Adrenal gland (tissue), 12 donors: ENCODE data around the gene YAF2. TPM values are rescaled to one million over a fixed set of nuclear protein-coding genes. Genes with fewer than 3 reads are reported as not detected.

Source experiments
- DNase-seq, 7 donors: peaks; one replicate each; pipeline ENCODE4 v3.0.0-alpha.2; 2019 to 2020
- H3K27ac ChIP-seq, 5 donors: fragments of 200-600 bp; sonication (generic) in 4 of 5; 1 replicate in 3 of 5; 2 replicates in 2 of 5; pipeline versions ENCODE4 v1.5.1 to v1.8.0; 2016 to 2020; ENCODE audit warnings: mild to moderate bottlenecking in 1 of 5
- H3K27me3 ChIP-seq: fragments of 200-600 bp; 2 replicates; pipeline ENCODE4 v1.8.0; 2021
- H3K36me3 ChIP-seq, 2 donors: fragments of 200-600 bp; replicated peaks in 1 of 2; 1 replicate in 1 of 2; 2 replicates in 1 of 2; pipeline versions ENCODE4 v1.5.1 to v1.8.0; 2018 to 2022
- H3K4me1 ChIP-seq, 2 donors: fragments of 200-600 bp; replicated peaks in 1 of 2; 1 replicate in 1 of 2; 2 replicates in 1 of 2; pipeline versions ENCODE4 v1.5.1 to v1.8.0; 2018 to 2021
- H3K4me3 ChIP-seq, 4 donors: fragments of 200-600 bp; sonication (generic) in 3 of 4; one replicate each; pipeline ENCODE4 v1.5.1; 2016 to 2018
- H3K9me3 ChIP-seq, 3 donors: fragments of 200-600 bp; sonication (generic) in 1 of 3; replicated peaks in 1 of 3; 1 replicate in 2 of 3; 2 replicates in 1 of 3; pipeline versions ENCODE4 v1.5.1 to v1.8.0; 2016 to 2021
- POLR2A ChIP-seq, 2 donors: fragments of 450-650 bp; IDR thresholded peaks; one replicate each; pipeline ENCODE4 v1.6.1; 2017; ENCODE audit warnings: antibody characterized with exemption in 2 of 2, mild to moderate bottlenecking in 2 of 2, moderate library complexity in 1 of 2
- WGBS, 4 donors: extraction: QIAGEN DNeasy Blood & Tissue Kit in 2 of 4; methylation state at CpG; one replicate each; pipeline versions ENCODE4 v1.1.5 to v1.1.7; 2013 to 2017; 5-methylcytosine and 5-hydroxymethylcytosine counted together
- intact Hi-C, 2 donors: fragments of 100-400 bp; cut with DNase I; formaldehyde crosslinking; loops; one replicate each; pipeline versions ENCODE4 v1.14.1 to v1.15.0; 2022 to 2023
- polyA plus RNA-seq, 3 donors: library from polyadenylated mRNA; stranded (reverse); fragments of 200-250 nt in 2 of 3; fragments of 350-450 nt in 1 of 3; fragmentation: Illumina TruSeq in 1 of 3; extraction: RNeasy Lipid Tissue Mini Kit (QIAGEN cat#74804) in 1 of 3; gene quantifications; one replicate each; pipeline ENCODE4 v1.2.3, GENCODE V29; 2013 to 2014
- total RNA-seq, 9 donors: library from RNA; depleted of rRNA in 4 of 9; stranded (reverse); fragments of >200 nt in 4 of 9; fragments of 120-200 nt in 1 of 9; fragmentation: NEBNext Ultra II Directional in 1 of 9; extraction: Animal tissue kit (Norgen Biotek cat#: 25700) in 1 of 9; gene quantifications; one replicate each; pipeline versions ENCODE4 v1.1.0 to v1.2.4, GENCODE V29; 2013 to 2023
- TF ChIP-seq, protein P1 (sequence below), 6 experiments: fragments of 450-650 bp in 4 of 6; fragments of 200-600 bp in 2 of 6; sonication (generic) in 1 of 6; IDR thresholded peaks; 1 replicate in 5 of 6; 2 replicates in 1 of 6; pipeline versions ENCODE4 v1.5.1 to v1.8.0; 2016 to 2021; ENCODE audit warnings: antibody characterized with exemption in 6 of 6, mild to moderate bottlenecking in 2 of 6, moderate library complexity in 1 of 6
- donor health status: healthy with polysubstance abuse.
- donor health status: Bipolar disorder and iron deficiency.
- donor health status: DM: yes; HTN: yes; CAD: no.
- donor health status: DM: no; HTN: no; CAD: no.
- donor health status: DM: no; HTN: no; CAD: no.
- donor health status: DM: yes; HTN: yes; CAD: no.

The YAF2 gene
- total and polyA plus RNA-seq, 12 donors: 10.4 to 39.2 (median 24.6) TPM

DNA sequence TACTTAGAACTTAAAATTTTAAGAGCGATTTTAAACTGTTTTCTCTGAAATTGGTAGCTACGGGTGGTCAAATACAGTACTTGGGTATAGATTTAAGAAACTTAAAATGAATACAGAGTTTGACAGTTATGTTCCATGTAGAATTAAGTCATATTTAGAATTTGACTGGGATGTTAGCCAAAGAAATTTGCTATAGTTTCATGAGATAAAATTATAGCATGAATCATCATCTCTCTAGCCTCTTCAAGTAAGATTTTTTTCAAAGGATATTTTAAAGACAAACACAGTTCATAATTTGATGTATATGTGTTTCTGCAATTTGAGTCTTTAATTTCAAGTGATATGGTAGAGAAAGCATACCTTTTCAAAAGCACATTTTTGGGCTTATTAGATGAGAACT, 46.8 kb upstream of the YAF2 start:
- H3K27me3 ChIP-seq: no peaks in the 10 kb centered on the region
- H3K36me3 ChIP-seq: no peaks in the 10 kb centered on the region
- 77 to 90% (median 84%) methylated on average over 2 of the region's 2 CpGs for WGBS, 4 donors
- H3K27ac ChIP-seq: no peak overlapping the region
- intact Hi-C loops: no loop called here
- TF ChIP-seq POLR2A (IDR thresholded peaks at IDR 0.05): no peak
- TF ChIP-seq, protein P1, sequence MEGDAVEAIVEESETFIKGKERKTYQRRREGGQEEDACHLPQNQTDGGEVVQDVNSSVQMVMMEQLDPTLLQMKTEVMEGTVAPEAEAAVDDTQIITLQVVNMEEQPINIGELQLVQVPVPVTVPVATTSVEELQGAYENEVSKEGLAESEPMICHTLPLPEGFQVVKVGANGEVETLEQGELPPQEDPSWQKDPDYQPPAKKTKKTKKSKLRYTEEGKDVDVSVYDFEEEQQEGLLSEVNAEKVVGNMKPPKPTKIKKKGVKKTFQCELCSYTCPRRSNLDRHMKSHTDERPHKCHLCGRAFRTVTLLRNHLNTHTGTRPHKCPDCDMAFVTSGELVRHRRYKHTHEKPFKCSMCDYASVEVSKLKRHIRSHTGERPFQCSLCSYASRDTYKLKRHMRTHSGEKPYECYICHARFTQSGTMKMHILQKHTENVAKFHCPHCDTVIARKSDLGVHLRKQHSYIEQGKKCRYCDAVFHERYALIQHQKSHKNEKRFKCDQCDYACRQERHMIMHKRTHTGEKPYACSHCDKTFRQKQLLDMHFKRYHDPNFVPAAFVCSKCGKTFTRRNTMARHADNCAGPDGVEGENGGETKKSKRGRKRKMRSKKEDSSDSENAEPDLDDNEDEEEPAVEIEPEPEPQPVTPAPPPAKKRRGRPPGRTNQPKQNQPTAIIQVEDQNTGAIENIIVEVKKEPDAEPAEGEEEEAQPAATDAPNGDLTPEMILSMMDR (IDR thresholded peaks at IDR 0.05): no peak
- no peaks in the 10 kb centered on the region for H3K9me3 ChIP-seq
- H3K4me3 ChIP-seq: no peak overlapping the region
- H3K4me1 ChIP-seq: peaks cover 0 to 16% of the 10 kb centered on the region in 2 donors
- DNase-seq: no peak

DNA sequence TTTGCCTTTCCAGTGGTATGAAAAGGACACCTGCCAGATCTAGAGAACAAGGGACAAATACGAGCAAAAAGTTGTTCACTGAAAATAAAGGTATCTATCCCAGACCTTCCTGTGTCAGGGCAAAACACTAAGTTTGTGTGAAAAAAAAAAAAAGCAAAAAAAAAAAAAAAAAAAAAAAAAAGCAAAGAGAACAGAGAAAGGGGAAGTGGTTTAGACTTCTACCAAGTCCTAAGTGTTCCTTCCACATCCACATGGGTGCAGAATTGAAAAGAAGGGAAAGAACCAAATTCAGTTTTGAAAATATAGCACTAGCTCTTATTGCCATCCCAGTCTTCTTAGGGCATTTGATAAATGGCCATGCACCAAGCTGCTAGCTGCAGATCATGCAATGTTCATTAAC, 46.1 kb upstream of the YAF2 start:
- no peak overlapping the region for H3K27ac ChIP-seq
- H3K9me3 ChIP-seq: no peaks in the 10 kb centered on the region
- no peaks in the 10 kb centered on the region for H3K36me3 ChIP-seq
- no peak for DNase-seq
- H3K4me3 ChIP-seq: no peak overlapping the region
- H3K27me3 ChIP-seq: no peaks in the 10 kb centered on the region
- WGBS, 4 donors: 71 to 81% (median 76%) methylated on average over 1 of the region's 1 CpG
- intact Hi-C loops: no loop called here
- peaks cover 0 to 16% of the 10 kb centered on the region in 2 donors for H3K4me1 ChIP-seq
- TF ChIP-seq, protein P1 (IDR thresholded peaks at IDR 0.05): no peak
- no peak for TF ChIP-seq POLR2A (IDR thresholded peaks at IDR 0.05)

DNA sequence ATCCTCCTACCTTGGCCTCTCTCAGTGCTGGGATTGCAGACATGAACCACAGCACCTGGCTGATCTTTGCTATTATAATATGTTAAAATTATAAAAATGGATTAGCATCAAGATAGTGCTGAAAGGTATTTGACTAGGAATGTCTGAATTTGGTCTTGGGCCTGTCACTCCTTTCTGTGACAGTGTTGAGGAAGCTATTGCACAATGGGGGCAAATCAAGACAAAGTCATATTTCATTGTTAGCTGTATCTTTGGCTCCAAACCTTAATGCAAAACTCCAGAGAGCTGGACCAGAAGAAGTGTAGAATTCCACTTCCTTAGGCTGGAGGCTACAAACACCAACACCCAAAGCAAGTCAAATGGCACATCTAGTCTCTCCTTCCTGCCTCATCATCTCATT, 45.7 kb upstream of the YAF2 start:
- Histone ChIP-seq H3K27ac (no peak overlapping the region), H3K36me3 (no peaks in the 10 kb centered on the region), H3K9me3 (no peaks in the 10 kb centered on the region), H3K4me3 (no peak overlapping the region), H3K27me3 (no peaks in the 10 kb centered on the region), H3K4me1 (peaks cover 0 to 16% of the 10 kb centered on the region in 2 donors)
- intact Hi-C loops: no loop called here
- TF ChIP-seq, protein P1 (IDR thresholded peaks at IDR 0.05): no peak
- TF ChIP-seq POLR2A (IDR thresholded peaks at IDR 0.05): no peak
- DNase-seq: no peak

GRCh38 chr12:42282294-42282693, 44.2 kb upstream of the YAF2 start:
- 29 to 41% (median 34%) methylated on average over 2 of the region's 2 CpGs for WGBS, 4 donors

More at GRCh38 chr12:42282294-42282693, 44.2 kb upstream of the YAF2 start:
- intact Hi-C loops: no loop called here
- Histone ChIP-seq H3K9me3 (no peaks in the 10 kb centered on the region), H3K4me1 (peaks cover 0 to 16% of the 10 kb centered on the region in 2 donors), H3K27me3 (no peaks in the 10 kb centered on the region), H3K27ac (peak overlapping the region in 1 of 5 donors; percentile 27), H3K36me3 (no peaks in the 10 kb centered on the region), H3K4me3 (no peak overlapping the region)
- TF ChIP-seq, protein P1 (IDR thresholded peaks at IDR 0.05): no peak
- no peak for TF ChIP-seq POLR2A (IDR thresholded peaks at IDR 0.05)
- DNase-seq: peak in 2 of 7 donors; percentile 11 to 20
